GM20000 (cell line): ENCODE data around the gene ATXN2.
"Not testable (repeated sequence)": the region's sequence is repeated elsewhere in the genome, so short reads cannot be mapped to it uniquely, and the experiment has no call there.

Source experiments
- DNase-seq: peaks from one replicate; pipeline ENCODE4 v3.0.0; 2012; ENCODE audit warnings: low spot score
- CTCF ChIP-seq: IDR thresholded peaks from 2 replicates; pipeline ENCODE4 v1.5.1; 2012; ENCODE audit warnings: mild to moderate bottlenecking, control low read depth; ENCODE audit errors: extremely low read depth, missing control alignments

ATXN2 gene

GRCh38 chr12:111585690-111586089 is 13.4 kb downstream of the ATXN2 start:
- no peak for TF ChIP-seq CTCF
- DNase-seq: no peak

- no peak for DNase-seq
- no peak for TF ChIP-seq CTCF
Observed at GRCh38 chr12:111584959-111585358, 14.2 kb downstream of the ATXN2 start.

- DNase-seq: not testable (repeated sequence)
Observed at GRCh38 chr12:111583506-111583905, 15.6 kb downstream of the ATXN2 start.

GRCh38 chr12:111582133-111582747 is 16.9 kb downstream of the ATXN2 start:
- no peak for TF ChIP-seq CTCF
- DNase-seq: no peak

GRCh38 chr12:111581434-111582132 is 17.5 kb downstream of the ATXN2 start:
- no peak for DNase-seq
- no peak for TF ChIP-seq CTCF

GRCh38 chr12:111580737-111581136 is 18.4 kb downstream of the ATXN2 start:
- TF ChIP-seq CTCF: no peak

GRCh38 chr12:111580119-111580425 is 19.0 kb downstream of the ATXN2 start:
- no peak for DNase-seq

More at GRCh38 chr12:111580737-111581136, 18.4 kb downstream of the ATXN2 start:
- DNase-seq: no peak

More at GRCh38 chr12:111580119-111580425, 19.0 kb downstream of the ATXN2 start:
- no peak for TF ChIP-seq CTCF
